Measurements from ENCODE around the gene C17orf67. TPM values are rescaled to one million over a fixed set of nuclear protein-coding genes. Genes with fewer than 3 reads are reported as not detected.

The C17orf67 gene
- total RNA-seq, 4 donors from 2014 or later = 0.52 to 3.7 (median 1.0) TPM

- no peaks in the 10 kb centered on the region for H3K27me3 ChIP-seq
- TF ChIP-seq POLR2AphosphoS5 (IDR thresholded peaks at IDR 0.05) (no peak), EP300 (IDR thresholded peaks at IDR 0.05) (no peak), POLR2A (IDR thresholded peaks at IDR 0.05) (no peak), CTCF (IDR thresholded peaks at IDR 0.05) (no peak)
- H3K4me1 ChIP-seq = no peaks in the 10 kb centered on the region
- WGBS = 91% methylated on average over 4 of the region's 4 CpGs
- H3K27ac ChIP-seq = no peak overlapping the region
- no peaks in the 10 kb centered on the region for H3K9me3 ChIP-seq
- H3K4me3 ChIP-seq = no peak overlapping the region
- H3K36me3 ChIP-seq = peaks cover 10% of the 10 kb centered on the region
- no peak for DNase-seq (ENCODE audit: low spot score in 2 of 2)
These were observed 13.4 kb upstream of the C17orf67 start for GRCh38 chr17:56847106-56847505.

GRCh38 chr17:56845934-56846333, 12.2 kb upstream of the C17orf67 start:
- no peak for DNase-seq (ENCODE audit: low spot score in 2 of 2)
- whole genome bisulfite sequencing = 98% methylated on average over 1 of the region's 1 CpG
- H3K27ac ChIP-seq = no peak overlapping the region
- no peaks in the 10 kb centered on the region for H3K27me3 ChIP-seq
- H3K9me3 ChIP-seq = no peaks in the 10 kb centered on the region
- no peak overlapping the region for H3K4me3 ChIP-seq
- H3K36me3 ChIP-seq = peaks cover 6% of the 10 kb centered on the region
- no peak for TF ChIP-seq POLR2AphosphoS5 (IDR thresholded peaks at IDR 0.05)
- no peak for TF ChIP-seq EP300 (IDR thresholded peaks at IDR 0.05)
- no peak for TF ChIP-seq POLR2A (IDR thresholded peaks at IDR 0.05)
- TF ChIP-seq CTCF (IDR thresholded peaks at IDR 0.05) = no peak
- no peaks in the 10 kb centered on the region for H3K4me1 ChIP-seq

GRCh38 chr17:56842577-56842976, 8.9 kb upstream of the C17orf67 start:
- H3K4me1 ChIP-seq = no peaks in the 10 kb centered on the region
- H3K36me3 ChIP-seq = peaks cover 9% of the 10 kb centered on the region
- H3K27me3 ChIP-seq = no peaks in the 10 kb centered on the region
- H3K9me3 ChIP-seq = no peaks in the 10 kb centered on the region
- TF ChIP-seq POLR2A (IDR thresholded peaks at IDR 0.05) (no peak), EP300 (IDR thresholded peaks at IDR 0.05) (no peak), POLR2AphosphoS5 (IDR thresholded peaks at IDR 0.05) (no peak), CTCF (IDR thresholded peaks at IDR 0.05) (no peak)
- DNase-seq (ENCODE audit: low spot score in 2 of 2) = no peak
- 83% methylated on average over 2 of the region's 2 CpGs for WGBS
- H3K27ac ChIP-seq = no peak overlapping the region
- no peak overlapping the region for H3K4me3 ChIP-seq

- Histone ChIP-seq H3K27ac (no peak overlapping the region), H3K4me3 (no peak overlapping the region), H3K4me1 (peaks cover 19% of the 10 kb centered on the region), H3K27me3 (no peaks in the 10 kb centered on the region), H3K36me3 (peaks cover 6% of the 10 kb centered on the region), H3K9me3 (no peaks in the 10 kb centered on the region)
- no peak for DNase-seq (ENCODE audit: low spot score in 2 of 2)
- TF ChIP-seq EP300 (IDR thresholded peaks at IDR 0.05) = no peak
- WGBS = 86% methylated on average over 3 of the region's 3 CpGs
These were observed 5.0 kb upstream of the C17orf67 start for GRCh38 chr17:56838687-56839086.

- DNase-seq (ENCODE audit: low spot score in 2 of 2) = no peak
- Histone ChIP-seq H3K27ac (no peak overlapping the region), H3K4me1 (peaks cover 32% of the 10 kb centered on the region), H3K9me3 (no peaks in the 10 kb centered on the region), H3K36me3 (peaks cover 3% of the 10 kb centered on the region), H3K27me3 (no peaks in the 10 kb centered on the region), H3K4me3 (peak overlapping the region; percentile 80)
- TF ChIP-seq POLR2AphosphoS5 (IDR thresholded peaks at IDR 0.05) (no peak), POLR2A (IDR thresholded peaks at IDR 0.05) (no peak)
- 70% methylated on average over 7 of the region's 7 CpGs for WGBS
These were observed 1.5 kb upstream of the C17orf67 start for GRCh38 chr17:56835264-56835585.

- peak; percentile 76 to 81 for DNase-seq (ENCODE audit: low spot score in 2 of 2)
- no peaks in the 10 kb centered on the region for H3K27me3 ChIP-seq
- peaks cover 32% of the 10 kb centered on the region for H3K4me1 ChIP-seq
- H3K4me3 ChIP-seq = peak overlapping the region; percentile 80
- peak overlapping the region; percentile 75 for H3K27ac ChIP-seq
- 35% methylated on average over 21 of the region's 81 CpGs for WGBS
- H3K9me3 ChIP-seq = no peaks in the 10 kb centered on the region
- H3K36me3 ChIP-seq = peaks cover 1% of the 10 kb centered on the region
- TF ChIP-seq EP300 (IDR thresholded peaks at IDR 0.05) = no peak
- no peak for TF ChIP-seq POLR2A (IDR thresholded peaks at IDR 0.05)
- no peak for TF ChIP-seq POLR2AphosphoS5 (IDR thresholded peaks at IDR 0.05)
- TF ChIP-seq CTCF (IDR thresholded peaks at IDR 0.05) = no peak
These were observed 902 bp upstream of the C17orf67 start for GRCh38 chr17:56834380-56835263.
